GM21381 (cell line): ENCODE data around the gene BPIFB3.

Experiments used
- ATAC-seq: cut with Tn5 transposase; IDR thresholded peaks from one replicate; pipeline ENCODE4 v1.9.1; 2021; ENCODE audit warnings: mild to moderate bottlenecking, moderate library complexity; ENCODE audit not compliant: unreplicated experiment

BPIFB3 gene

DNA sequence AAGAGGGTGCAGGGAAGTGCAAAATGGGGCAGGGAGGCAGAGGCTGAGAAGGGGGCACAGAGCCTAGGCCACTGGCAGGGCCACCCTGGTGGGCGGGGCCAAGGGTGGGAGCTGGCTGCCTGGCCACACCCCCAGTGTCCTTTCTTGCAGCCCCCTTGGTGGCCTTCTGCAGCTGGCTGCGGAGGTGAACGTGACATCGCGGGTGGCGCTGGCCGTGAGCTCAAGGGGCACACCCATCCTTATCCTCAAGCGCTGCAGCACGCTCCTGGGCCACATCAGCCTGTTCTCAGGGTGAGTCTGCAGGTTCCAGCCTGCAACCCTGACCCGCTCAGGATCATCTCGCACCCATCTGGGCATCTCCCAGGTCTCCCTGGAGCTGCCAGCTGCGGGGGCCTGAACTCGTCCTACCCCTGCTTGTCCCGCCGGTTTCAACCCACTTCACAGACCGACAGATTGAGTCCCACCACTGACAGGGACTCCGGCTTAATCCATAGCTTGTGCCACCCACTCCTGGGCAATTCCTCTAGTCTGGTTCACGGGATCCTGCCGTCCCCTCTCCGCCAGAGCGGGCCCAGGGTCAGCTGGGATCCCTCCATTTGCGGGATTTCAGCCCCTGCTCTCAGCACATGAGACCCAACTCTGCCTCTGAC lies 6.2 kb downstream of the BPIFB3 start:
- ATAC-seq = no peak

GRCh38 chr20:33061658-33062028 lies 7.9 kb downstream of the BPIFB3 start:
- no peak for ATAC-seq

GRCh38 chr20:33062105-33062824 lies 8.6 kb downstream of the BPIFB3 start:
- no peak for ATAC-seq

DNA sequence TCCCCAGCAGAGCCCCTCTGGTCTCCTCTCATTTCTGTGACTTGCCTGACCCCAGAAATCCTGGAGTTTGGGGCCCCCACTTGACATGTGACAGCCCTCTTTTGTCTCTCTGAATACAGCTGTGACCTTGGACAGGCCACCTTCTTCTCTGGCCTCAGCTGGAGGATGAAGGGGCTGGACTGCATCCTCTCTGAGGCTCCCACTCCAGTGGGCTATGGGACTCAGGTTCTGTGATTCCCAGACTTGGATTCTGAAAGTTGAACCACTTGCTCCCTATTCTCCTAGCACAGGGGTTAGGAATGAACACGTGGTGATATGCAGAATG lies 9.1 kb downstream of the BPIFB3 start:
- ATAC-seq = no peak

DNA sequence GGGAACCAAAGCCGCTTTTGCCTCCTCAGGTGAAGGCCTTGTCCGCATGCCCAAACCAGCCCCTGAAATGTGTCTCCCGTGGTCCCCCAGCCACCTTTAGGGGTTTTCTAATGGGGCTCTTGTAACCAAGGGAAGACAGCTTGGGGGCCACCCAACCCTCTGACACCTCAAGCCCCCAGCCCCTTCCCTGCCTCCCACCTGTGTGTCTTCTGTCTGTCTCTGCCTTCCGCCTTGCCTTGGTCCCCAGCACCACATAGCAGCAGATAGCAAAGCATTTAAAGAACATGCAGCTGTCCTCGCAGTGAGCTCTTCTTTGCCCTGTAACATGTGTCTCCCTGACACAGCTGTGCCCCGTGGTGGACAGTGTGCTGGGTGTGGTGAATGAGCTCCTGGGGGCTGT lies 9.6 kb downstream of the BPIFB3 start:
- ATAC-seq = no peak

- ATAC-seq = no peak
Measured at GRCh38 chr20:33064572-33065287, 11.0 kb downstream of the BPIFB3 start.

- ATAC-seq = no peak
Measured at GRCh38 chr20:33065785-33066184, 12.1 kb downstream of the BPIFB3 start.

GRCh38 chr20:33067806-33068205 lies 14.1 kb downstream of the BPIFB3 start:
- no peak for ATAC-seq

- ATAC-seq = no peak
Measured at GRCh38 chr20:33068251-33068939, 14.7 kb downstream of the BPIFB3 start.

GRCh38 chr20:33069673-33070072 lies 16.0 kb downstream of the BPIFB3 start:
- no peak for ATAC-seq

- no peak for ATAC-seq
Measured at GRCh38 chr20:33070111-33071053, 16.7 kb downstream of the BPIFB3 start.

DNA sequence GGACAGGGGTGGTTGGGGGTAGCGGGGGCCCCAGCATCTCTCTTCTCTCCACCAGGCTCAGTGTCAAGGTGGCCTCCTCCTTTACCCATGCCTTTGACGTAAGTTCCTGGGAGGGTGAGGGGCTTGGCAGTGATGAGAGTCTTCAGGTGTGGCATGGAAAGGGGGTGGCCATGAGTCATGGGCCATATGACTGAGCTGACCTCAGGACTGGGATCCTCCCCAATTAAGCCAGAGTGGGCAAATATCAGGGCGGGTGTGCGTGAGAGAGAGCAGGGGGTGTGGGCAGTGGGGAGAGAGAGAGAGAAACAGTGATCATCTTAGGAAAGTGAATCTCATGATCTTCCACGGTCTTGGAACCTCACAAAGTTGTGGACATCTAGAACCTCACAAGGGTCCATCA lies 17.5 kb downstream of the BPIFB3 start:
- ATAC-seq = no peak

DNA sequence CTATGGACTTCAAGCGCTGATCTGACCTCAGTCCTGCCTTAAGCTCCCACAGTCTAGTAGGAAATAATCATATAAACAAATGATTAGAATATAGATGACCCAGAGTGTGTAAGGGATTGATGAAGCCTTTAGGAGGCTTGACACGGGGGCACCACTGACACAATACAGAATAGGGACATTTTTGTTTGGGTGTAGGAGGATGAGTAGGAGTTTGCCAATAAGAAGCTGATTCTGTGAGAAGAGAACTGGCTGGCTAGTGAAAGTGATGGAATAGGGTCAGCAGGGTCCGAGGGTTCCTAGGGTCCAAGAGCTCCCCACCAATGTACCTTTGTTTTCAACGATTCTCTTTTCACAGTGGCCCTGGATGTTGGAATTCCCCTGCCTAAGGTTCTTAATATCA lies 18.7 kb downstream of the BPIFB3 start:
- ATAC-seq = no peak

DNA sequence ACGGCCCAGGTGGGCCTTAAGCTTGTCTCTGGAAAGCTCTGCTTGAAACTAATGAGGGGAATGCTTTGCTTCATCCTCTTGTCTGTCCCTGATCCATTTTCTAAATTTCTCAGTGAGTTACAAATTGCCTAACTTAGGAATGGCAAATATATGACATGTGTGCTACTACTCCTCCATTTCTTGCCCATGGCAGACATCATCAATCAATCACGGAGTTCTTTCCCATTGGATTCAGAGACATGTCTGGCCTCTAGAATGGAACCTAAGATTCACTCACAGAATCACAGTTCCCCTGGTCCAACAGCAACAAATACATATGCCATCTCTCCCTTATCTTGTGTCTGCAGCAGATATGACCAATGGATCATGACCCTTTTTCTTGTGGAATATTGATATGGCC lies 19.1 kb downstream of the BPIFB3 start:
- ATAC-seq = no peak

DNA sequence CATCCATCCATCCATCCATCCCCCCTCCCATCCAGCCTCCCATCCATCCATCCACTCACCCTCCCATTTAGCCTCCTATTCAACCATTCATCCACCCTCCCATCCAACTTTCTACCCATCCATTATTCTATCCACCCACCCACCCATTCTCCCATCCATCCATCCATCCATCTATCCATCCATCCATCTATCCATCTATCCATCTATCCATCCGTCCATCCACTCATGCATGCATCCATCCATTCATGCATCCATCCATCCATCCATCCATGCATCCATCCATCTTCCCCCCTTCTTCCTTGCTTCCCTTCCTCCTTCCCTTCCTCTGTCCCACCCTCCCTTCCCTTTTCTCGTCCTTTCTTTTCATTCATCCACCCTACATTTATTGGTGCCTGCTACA lies 21.0 kb downstream of the BPIFB3 start:
- no peak for ATAC-seq

- ATAC-seq = no peak
Measured at GRCh38 chr20:33075281-33075680, 21.6 kb downstream of the BPIFB3 start.

- ATAC-seq = no peak
Measured at GRCh38 chr20:33076662-33077372, 23.1 kb downstream of the BPIFB3 start.

GRCh38 chr20:33079259-33079658 lies 25.6 kb downstream of the BPIFB3 start, which contains the start of gene BPIFB4:
Gene BPIFB4, plus strand, starts transcription at chr20:33079643. Its CDS starts 1,884 bp downstream, at chr20:33081527.
- no peak for ATAC-seq

DNA sequence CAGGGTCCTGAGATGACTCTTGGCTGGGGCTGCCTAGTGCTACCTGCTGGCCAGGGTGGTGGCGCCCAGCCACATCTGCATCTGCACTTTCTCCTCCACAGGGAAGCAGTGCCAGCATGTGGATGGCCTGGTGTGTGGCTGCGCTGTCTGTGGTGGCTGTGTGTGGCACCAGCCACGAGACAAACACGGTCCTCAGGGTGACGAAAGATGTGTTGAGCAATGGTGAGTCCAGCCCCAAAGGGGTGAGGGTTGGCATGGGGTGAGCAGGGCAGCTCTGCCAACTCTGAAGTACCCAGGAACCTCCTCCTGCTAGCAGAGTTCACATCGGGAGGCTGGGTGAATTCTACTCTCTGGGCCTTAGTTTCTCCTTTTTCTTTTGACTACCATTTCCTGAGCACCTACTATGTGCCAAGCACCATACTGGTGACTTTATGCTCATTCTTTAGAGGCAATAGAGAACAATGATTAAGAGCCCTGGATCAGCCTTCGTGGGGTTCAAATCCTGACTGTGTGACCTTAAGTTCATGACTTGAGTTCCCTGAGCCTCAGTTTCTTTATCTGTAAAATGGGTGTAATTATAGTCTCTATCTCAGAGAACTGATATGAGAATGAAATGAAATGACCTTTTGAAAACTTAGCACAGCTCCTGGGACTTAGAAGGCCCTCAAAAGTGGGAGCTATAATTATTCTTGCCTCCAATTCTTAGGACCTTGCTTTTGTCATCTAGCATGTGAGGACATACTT lies 27.9 kb downstream of the BPIFB3 start:
- no peak for ATAC-seq
